ENCODE results near the gene CIDEB. TPM values are rescaled to one million over a fixed set of nuclear protein-coding genes. Genes with fewer than 3 reads are reported as not detected.

CIDEB gene
- total and polyA plus RNA-seq, 12 donors: 16.4 to 80.3 (median 39.0) TPM

- H3K36me3 ChIP-seq (replicated peaks in 1 of 2): no peaks in the 10 kb centered on the region
- WGBS, 4 donors: 67 to 78% (median 71%) methylated on average over 10 to 12 of the region's 12 CpGs
- peak in 1 of 7 donors; percentile 50 for DNase-seq
- intact Hi-C loops (cut with DNase I): no loop called here
- peaks cover 0 to 24% of the 10 kb centered on the region in 2 donors for H3K4me1 ChIP-seq (replicated peaks in 1 of 2)
- H3K4me3 ChIP-seq: peak overlapping the region in 1 of 4 donors; percentile 31
- TF ChIP-seq POLR2A (IDR thresholded peaks at IDR 0.05): no peak
- no peak for TF ChIP-seq CTCF (IDR thresholded peaks at IDR 0.05)
- H3K27ac ChIP-seq: peak overlapping the region in 2 of 5 donors; percentile 8 to 51
- H3K9me3 ChIP-seq (replicated peaks in 1 of 3): no peaks in the 10 kb centered on the region
- H3K27me3 ChIP-seq: peaks cover 11% of the 10 kb centered on the region
Measured at GRCh38 chr14:24335461-24336171, 27.8 kb upstream of the CIDEB start.

- Histone ChIP-seq H3K36me3 (replicated peaks in 1 of 2) (no peaks in the 10 kb centered on the region), H3K27me3 (peaks cover 11% of the 10 kb centered on the region), H3K27ac (peak within 1 kb of the TSS in 3 of 5 donors; percentile 14 to 51 (median 32)), H3K4me1 (replicated peaks in 1 of 2) (peaks cover 0 to 24% of the 10 kb centered on the region in 2 donors), H3K9me3 (replicated peaks in 1 of 3) (no peaks in the 10 kb centered on the region), H3K4me3 (peak within 1 kb of the TSS in 2 of 4 donors; percentile 4 to 31)
- DNase-seq: peak in 1 of 7 donors; percentile 32
- 15 to 29% (median 20%) methylated on average over 13 to 65 of the region's 65 CpGs for WGBS, 4 donors
- TF ChIP-seq POLR2A (IDR thresholded peaks at IDR 0.05) (peak in 1 of 2 donors; percentile 38), CTCF (IDR thresholded peaks at IDR 0.05) (no peak)
- intact Hi-C loops (cut with DNase I): loop anchor here in 1 of 2 donors (5.0 kb wide), 1 partner anchor 98 kb away; no protein-coding TSS in a partner anchor
Measured at GRCh38 chr14:24334431-24335291, 26.9 kb upstream of the CIDEB start, which contains the start of gene ADCY4. Gene ADCY4 (minus strand): TSS chr14:24335071. CDS start chr14:24334652, 419 bp downstream.

GRCh38 chr14:24332268-24332993 lies 24.7 kb upstream of the CIDEB start:
- H3K36me3 ChIP-seq (replicated peaks in 1 of 2): no peaks in the 10 kb centered on the region
- H3K4me3 ChIP-seq: peak overlapping the region in 1 of 4 donors; percentile 31
- TF ChIP-seq CTCF (IDR thresholded peaks at IDR 0.05) (peak; percentile 52 to 84 (median 73)), POLR2A (IDR thresholded peaks at IDR 0.05) (no peak)
- peak; percentile 68 to 90 (median 79) for DNase-seq
- peaks cover 0 to 24% of the 10 kb centered on the region in 2 donors for H3K4me1 ChIP-seq (replicated peaks in 1 of 2)
- peaks cover 11% of the 10 kb centered on the region for H3K27me3 ChIP-seq
- no peak overlapping the region for H3K27ac ChIP-seq
- intact Hi-C loops (cut with DNase I): loop anchor here in 1 of 2 donors (5.0 kb wide), 1 partner anchor 100 kb away; no protein-coding TSS in a partner anchor
- H3K9me3 ChIP-seq (replicated peaks in 1 of 3): no peaks in the 10 kb centered on the region
- WGBS, 4 donors: 24 to 29% (median 26%) methylated on average over 36 to 56 of the region's 56 CpGs

Data from adrenal gland (tissue), 12 donors.